Mesothelial cell of epicardium (in vitro differentiated cells): ENCODE data around the gene LST1. TPM values are rescaled to one million over a fixed set of nuclear protein-coding genes. Genes with fewer than 3 reads are reported as not detected.
A peak's percentile ranks its signal among the peaks of the same experiment; 100 is the strongest.

Source experiments
- DNase-seq, 2 experiments: peaks; one replicate each; pipeline ENCODE4 v3.0.0; 2021; ENCODE audit warnings: low spot score in 2 of 2; ENCODE audit not compliant: unreplicated experiment in 2 of 2
- H3K27ac Mint-ChIP-seq: 2 replicates; pipeline ENCODE4 v1.8.0; 2021; ENCODE audit warnings: mixed read lengths
- H3K27me3 Mint-ChIP-seq: 2 replicates; pipeline ENCODE4 v1.8.0; 2021; ENCODE audit warnings: low read depth, mixed read lengths
- H3K36me3 Mint-ChIP-seq: 2 replicates; pipeline ENCODE4 v1.8.0; 2021; ENCODE audit warnings: mixed read lengths
- H3K4me1 Mint-ChIP-seq: 2 replicates; pipeline ENCODE4 v1.8.0; 2021; ENCODE audit warnings: mixed read lengths
- H3K4me3 Mint-ChIP-seq: 2 replicates; pipeline ENCODE4 v1.8.0; 2021; ENCODE audit warnings: mild to moderate bottlenecking, moderate library complexity, mixed read lengths
- H3K9me3 Mint-ChIP-seq: 2 replicates; pipeline ENCODE4 v1.8.0; 2021; ENCODE audit warnings: mixed read lengths
- total RNA-seq: library from RNA; stranded (reverse); gene quantifications from 3 replicates; pipeline ENCODE4 v1.2.1, GENCODE V29; 2021
- TF ChIP-seq, protein P1 (sequence below): fragments of 200-600 bp; sonication (generic); IDR thresholded peaks from one replicate; pipeline ENCODE4 v1.5.0; 2021; ENCODE audit warnings: antibody characterized with exemption; ENCODE audit not compliant: unreplicated experiment

The LST1 gene
- total RNA-seq, 1 donor from 2014 or later = 0.60 TPM

DNA sequence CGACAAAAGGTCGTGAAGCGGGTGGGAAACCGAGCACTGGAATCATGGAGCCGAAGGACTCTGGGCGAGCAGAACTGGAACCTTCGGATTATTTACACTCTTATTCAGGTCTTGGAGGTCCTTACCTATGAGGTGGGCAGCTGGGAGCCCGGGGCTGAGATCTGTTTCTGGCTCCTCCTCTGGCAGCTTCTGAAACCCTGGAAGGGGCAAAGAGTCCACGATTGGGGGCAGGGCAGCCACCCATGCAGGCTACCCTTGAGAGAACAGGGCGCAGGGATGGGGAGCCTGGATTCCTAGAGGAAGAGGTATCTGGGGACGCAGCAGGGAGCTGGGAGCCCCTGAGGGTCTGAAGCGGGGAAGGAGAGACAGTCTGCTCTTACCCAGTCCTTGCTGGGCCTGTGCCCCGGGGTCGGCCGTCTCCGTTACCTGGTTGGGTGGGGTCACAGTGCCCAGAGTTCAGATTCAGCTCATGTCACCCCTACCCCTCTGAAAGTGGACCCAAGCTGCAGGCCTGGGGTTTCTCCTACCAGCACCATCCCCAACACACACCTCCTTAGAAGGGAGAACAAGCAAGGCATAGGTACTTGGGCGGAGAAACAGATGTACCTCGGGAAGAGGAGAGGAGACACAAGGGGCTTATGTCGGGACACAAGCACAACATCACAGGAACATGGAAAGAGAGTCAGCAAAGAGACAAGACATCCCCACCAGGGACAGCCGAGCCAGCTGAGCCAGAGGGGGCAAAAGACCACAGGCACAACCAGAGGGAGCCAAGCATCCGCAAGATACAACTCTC, 4.4 kb upstream of the LST1 start:
- no peak for DNase-seq
- Mint-ChIP-seq H3K27ac (peak overlapping the region; percentile 87), H3K4me3 (peak overlapping the region; percentile 86), H3K27me3 (peaks cover 2% of the 10 kb centered on the region), H3K4me1 (peaks cover 10% of the 10 kb centered on the region), H3K9me3 (no peaks in the 10 kb centered on the region), H3K36me3 (no peaks in the 10 kb centered on the region)
- TF ChIP-seq, protein P1, sequence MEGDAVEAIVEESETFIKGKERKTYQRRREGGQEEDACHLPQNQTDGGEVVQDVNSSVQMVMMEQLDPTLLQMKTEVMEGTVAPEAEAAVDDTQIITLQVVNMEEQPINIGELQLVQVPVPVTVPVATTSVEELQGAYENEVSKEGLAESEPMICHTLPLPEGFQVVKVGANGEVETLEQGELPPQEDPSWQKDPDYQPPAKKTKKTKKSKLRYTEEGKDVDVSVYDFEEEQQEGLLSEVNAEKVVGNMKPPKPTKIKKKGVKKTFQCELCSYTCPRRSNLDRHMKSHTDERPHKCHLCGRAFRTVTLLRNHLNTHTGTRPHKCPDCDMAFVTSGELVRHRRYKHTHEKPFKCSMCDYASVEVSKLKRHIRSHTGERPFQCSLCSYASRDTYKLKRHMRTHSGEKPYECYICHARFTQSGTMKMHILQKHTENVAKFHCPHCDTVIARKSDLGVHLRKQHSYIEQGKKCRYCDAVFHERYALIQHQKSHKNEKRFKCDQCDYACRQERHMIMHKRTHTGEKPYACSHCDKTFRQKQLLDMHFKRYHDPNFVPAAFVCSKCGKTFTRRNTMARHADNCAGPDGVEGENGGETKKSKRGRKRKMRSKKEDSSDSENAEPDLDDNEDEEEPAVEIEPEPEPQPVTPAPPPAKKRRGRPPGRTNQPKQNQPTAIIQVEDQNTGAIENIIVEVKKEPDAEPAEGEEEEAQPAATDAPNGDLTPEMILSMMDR = no peak

DNA sequence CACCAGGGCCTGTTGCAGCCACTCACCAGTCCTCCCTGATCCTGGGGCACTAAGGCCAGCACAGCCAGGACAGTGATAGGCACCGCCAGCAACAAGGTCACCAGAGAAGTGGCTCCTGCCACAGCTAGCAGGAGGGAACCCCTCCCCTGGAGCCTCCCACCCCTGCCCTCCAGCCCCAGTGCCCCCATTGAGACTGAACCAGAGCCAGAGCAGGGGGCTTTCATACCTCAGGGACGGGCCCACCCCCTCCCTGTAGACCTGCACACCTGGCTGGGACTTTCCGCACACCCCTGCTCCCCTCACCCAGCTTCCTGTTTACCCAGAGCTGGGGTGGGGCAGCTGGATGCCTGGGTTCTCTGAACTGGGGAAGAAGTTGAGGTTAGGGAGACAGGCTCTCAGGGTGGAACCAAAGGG, 3.8 kb upstream of the LST1 start, which contains the start of gene LTB:
TSS of gene LTB (minus strand) at position 195 of the 414 bp plus-strand sequence. CDS start at position 188, 7 bp downstream.
- Mint-ChIP-seq H3K27ac (peak within 1 kb of the TSS; percentile 87), H3K36me3 (no peaks in the 10 kb centered on the region), H3K4me3 (peak within 1 kb of the TSS; percentile 86), H3K27me3 (peaks cover 4% of the 10 kb centered on the region), H3K4me1 (peaks cover 10% of the 10 kb centered on the region), H3K9me3 (no peaks in the 10 kb centered on the region)
- TF ChIP-seq, protein P1 = no peak
- DNase-seq = no peak

DNA sequence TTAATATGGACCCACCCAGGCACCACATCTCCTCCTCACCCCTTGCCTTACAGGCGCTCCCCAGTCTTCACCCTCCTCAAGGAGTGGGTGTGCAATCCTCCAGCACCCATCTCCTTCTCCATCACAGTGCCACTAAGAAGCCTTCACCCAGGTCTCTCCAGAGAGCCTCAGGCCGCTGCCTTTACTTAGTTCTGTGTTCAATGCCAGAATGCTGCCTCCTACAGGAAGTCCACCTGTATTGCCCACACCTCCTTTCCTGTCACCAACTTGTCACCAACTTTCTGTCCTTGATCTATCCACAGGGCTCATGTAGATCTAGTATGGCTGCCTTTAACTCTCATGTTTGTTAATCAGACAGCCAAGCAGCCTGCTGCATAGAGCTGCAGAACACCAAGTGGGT, 586 bp upstream of the LST1 start:
- TF ChIP-seq, protein P1 = peak; percentile 43
- Mint-ChIP-seq H3K9me3 (no peaks in the 10 kb centered on the region), H3K36me3 (no peaks in the 10 kb centered on the region), H3K4me3 (no peak overlapping the region), H3K27ac (no peak overlapping the region), H3K4me1 (peaks cover 10% of the 10 kb centered on the region), H3K27me3 (peaks cover 10% of the 10 kb centered on the region)
- DNase-seq = no peak

DNA sequence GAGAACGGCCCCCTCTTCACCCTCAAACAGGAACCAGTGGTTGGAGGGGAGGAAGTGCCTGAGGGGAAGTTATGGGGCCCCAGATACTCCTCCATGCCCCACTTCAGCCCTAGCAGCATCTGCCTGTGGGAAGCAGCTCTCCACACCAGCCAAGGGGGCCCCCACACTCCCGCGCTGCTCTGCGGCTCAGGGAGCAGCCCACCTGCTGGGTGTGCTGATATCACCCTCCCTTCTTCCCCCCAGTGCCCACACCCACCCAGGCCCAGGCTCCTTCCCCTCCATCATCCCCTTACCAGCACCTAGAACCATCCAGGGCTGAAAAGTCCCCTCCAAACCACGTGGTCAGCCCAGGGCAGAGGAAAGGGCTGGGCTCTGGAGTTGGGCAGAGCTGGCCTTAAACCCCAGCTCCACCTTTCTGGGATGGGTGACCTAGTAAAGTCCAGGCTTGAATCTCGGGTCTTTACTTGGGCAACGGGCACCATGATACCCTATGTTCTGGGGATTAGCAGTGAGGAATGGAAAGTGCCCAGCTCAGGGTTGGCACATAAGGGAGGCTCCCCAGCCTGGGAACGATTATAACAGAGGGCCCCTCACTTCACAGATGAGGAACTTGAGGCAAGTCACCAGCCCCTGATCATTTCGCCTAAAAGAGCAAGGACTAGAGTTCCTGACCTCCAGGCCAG, 663 bp downstream of the LST1 start:
- no peak for DNase-seq
- Mint-ChIP-seq H3K27ac (no peak overlapping the region), H3K36me3 (no peaks in the 10 kb centered on the region), H3K4me1 (peaks cover 2% of the 10 kb centered on the region), H3K9me3 (no peaks in the 10 kb centered on the region), H3K4me3 (no peak overlapping the region), H3K27me3 (peaks cover 10% of the 10 kb centered on the region)
- TF ChIP-seq, protein P1 = no peak

DNA sequence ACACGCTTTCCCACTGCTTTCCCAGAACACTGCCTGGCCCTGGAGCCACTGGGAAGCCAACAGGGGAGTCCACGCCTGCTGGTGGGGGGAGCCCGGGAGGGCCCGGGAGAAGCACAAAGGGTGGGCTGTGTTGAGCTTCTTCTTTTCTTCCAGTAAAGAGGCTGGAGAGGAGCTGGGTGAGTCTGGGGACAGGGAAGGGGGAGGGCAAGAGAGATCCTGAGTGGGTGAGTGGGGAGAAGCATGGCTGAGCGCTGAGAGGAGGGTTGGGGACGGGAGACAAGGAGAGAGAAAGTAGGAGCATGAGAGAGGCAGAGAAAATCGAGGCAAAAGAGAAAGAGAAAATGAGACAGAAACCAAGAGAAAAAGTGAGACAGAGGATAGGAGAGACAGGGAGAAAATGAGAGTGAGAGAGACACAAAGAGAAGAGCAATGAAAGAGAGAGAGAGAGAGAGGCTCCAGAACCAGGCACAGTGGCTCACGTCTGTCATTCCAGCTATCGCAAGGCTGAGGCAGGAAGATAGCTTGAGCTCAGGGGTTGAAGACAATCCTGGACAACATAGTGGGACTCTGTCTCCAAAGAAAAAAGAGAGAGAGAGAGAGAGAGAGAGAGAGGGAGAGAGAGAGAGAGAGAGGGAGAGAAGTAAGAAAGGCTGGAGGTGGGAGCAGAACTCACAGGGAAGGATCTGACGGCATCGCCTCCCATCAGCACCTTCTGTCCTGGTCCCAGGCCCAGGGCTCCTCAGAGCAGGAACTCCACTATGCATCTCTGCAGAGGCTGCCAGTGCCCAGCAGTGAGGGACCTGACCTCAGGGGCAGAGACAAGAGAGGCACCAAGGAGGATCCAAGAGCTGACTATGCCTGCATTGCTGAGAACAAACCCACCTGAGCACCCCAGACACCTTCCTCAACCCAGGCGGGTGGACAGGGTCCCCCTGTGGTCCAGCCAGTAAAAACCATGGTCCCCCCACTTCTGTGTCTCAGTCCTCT, 2.0 kb downstream of the LST1 start:
- H3K4me1 Mint-ChIP-seq = no peaks in the 10 kb centered on the region
- DNase-seq = no peak
- H3K27me3 Mint-ChIP-seq = peaks cover 8% of the 10 kb centered on the region
- H3K27ac Mint-ChIP-seq = no peak overlapping the region
- no peaks in the 10 kb centered on the region for H3K9me3 Mint-ChIP-seq
- TF ChIP-seq, protein P1 = no peak
- no peak overlapping the region for H3K4me3 Mint-ChIP-seq
- H3K36me3 Mint-ChIP-seq = no peaks in the 10 kb centered on the region
